ENCODE measurements around the gene WNK2.

DNA sequence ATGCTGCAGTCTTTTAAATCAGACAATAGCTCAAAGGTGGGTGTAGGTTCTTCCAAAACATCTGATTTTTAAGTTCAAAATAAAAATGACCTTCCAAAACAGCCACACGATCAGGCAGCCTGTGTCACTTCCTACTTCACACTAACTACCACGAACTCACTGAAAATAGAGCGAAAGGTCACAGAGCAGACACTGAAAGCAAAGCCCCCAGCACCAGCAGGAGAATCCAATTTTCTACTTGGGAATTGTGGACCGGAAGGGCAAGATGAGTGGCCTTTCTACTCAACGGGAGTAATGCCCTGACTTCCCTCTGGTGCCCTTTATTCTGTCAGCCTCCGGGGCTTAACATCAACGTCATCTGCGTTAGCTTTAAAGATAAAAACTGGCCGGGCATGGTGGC, 159.7 kb downstream of the WNK2 start:
- TF ChIP-seq, protein P1, sequence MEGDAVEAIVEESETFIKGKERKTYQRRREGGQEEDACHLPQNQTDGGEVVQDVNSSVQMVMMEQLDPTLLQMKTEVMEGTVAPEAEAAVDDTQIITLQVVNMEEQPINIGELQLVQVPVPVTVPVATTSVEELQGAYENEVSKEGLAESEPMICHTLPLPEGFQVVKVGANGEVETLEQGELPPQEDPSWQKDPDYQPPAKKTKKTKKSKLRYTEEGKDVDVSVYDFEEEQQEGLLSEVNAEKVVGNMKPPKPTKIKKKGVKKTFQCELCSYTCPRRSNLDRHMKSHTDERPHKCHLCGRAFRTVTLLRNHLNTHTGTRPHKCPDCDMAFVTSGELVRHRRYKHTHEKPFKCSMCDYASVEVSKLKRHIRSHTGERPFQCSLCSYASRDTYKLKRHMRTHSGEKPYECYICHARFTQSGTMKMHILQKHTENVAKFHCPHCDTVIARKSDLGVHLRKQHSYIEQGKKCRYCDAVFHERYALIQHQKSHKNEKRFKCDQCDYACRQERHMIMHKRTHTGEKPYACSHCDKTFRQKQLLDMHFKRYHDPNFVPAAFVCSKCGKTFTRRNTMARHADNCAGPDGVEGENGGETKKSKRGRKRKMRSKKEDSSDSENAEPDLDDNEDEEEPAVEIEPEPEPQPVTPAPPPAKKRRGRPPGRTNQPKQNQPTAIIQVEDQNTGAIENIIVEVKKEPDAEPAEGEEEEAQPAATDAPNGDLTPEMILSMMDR (conservative IDR thresholded peaks at IDR 0.05; ENCODE audit: low read depth, low read length): no peak
- TF ChIP-seq POLR2A (IDR thresholded peaks at IDR 0.05; ENCODE audit: low read depth, low read length) (no peak), CEBPB (IDR thresholded peaks at IDR 0.05; ENCODE audit: low read depth, low read length) (no peak), MXI1 (IDR thresholded peaks at IDR 0.05; ENCODE audit: borderline replicate concordance, low read depth, low read length) (no peak), NFE2L2 (IDR thresholded peaks at IDR 0.05; ENCODE audit: low read depth, low read length) (no peak), CHD1 (IDR thresholded peaks at IDR 0.05; ENCODE audit: low read depth, low read length) (no peak), BHLHE40 (IDR thresholded peaks at IDR 0.05; ENCODE audit: low read depth, low read length) (no peak), RFX5 (IDR thresholded peaks at IDR 0.05; ENCODE audit: low read depth, low read length) (no peak), RAD21 (IDR thresholded peaks at IDR 0.05; ENCODE audit: low read length) (no peak)
- TF ChIP-seq, protein P2, sequence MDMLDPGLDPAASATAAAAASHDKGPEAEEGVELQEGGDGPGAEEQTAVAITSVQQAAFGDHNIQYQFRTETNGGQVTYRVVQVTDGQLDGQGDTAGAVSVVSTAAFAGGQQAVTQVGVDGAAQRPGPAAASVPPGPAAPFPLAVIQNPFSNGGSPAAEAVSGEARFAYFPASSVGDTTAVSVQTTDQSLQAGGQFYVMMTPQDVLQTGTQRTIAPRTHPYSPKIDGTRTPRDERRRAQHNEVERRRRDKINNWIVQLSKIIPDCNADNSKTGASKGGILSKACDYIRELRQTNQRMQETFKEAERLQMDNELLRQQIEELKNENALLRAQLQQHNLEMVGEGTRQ (IDR thresholded peaks at IDR 0.05; ENCODE audit: low read depth, low read length): no peak

All from IMR-90 (cell line).